Posterior vena cava (tissue), 2 donors: Measurements from ENCODE around the gene TMEM14A. TPM values are rescaled to one million over a fixed set of nuclear protein-coding genes. Genes with fewer than 3 reads are reported as not detected.
A peak's percentile ranks its signal among the peaks of the same experiment; 100 is the strongest.
"Not testable (repeated sequence)": the region's sequence is repeated elsewhere in the genome, so short reads cannot be mapped to it uniquely, and the experiment has no call there.

Experiments used
- DNase-seq: peaks from one replicate; pipeline ENCODE4 v3.0.0-alpha.2; 2020; ENCODE audit warnings: low spot score
- intact Hi-C, 2 donors: fragments of 100-400 bp; cut with DNase I; formaldehyde crosslinking; loops; one replicate each; pipeline versions ENCODE4 v1.14.1 to v1.14.2; 2022 to 2023
- total RNA-seq, 2 donors: library from RNA; stranded (reverse); fragmentation: NEBNext Ultra II Directional; extraction: Animal tissue kit (Norgen Biotek cat#: 25700); gene quantifications; one replicate each; pipeline ENCODE4 v1.2.1, GENCODE V29; 2021
- donor health status: DM: yes; HTN: yes; CAD: no.
- donor health status: DM: yes; HTN: yes; CAD: no.

The TMEM14A gene
- total RNA-seq, 2 donors from 2014 or later: 17.9 to 25.2 TPM

- no peak for DNase-seq
- intact Hi-C loops: no loop called here
Observed at GRCh38 chr6:52681416-52681815, 10.5 kb downstream of the TMEM14A start.

DNA sequence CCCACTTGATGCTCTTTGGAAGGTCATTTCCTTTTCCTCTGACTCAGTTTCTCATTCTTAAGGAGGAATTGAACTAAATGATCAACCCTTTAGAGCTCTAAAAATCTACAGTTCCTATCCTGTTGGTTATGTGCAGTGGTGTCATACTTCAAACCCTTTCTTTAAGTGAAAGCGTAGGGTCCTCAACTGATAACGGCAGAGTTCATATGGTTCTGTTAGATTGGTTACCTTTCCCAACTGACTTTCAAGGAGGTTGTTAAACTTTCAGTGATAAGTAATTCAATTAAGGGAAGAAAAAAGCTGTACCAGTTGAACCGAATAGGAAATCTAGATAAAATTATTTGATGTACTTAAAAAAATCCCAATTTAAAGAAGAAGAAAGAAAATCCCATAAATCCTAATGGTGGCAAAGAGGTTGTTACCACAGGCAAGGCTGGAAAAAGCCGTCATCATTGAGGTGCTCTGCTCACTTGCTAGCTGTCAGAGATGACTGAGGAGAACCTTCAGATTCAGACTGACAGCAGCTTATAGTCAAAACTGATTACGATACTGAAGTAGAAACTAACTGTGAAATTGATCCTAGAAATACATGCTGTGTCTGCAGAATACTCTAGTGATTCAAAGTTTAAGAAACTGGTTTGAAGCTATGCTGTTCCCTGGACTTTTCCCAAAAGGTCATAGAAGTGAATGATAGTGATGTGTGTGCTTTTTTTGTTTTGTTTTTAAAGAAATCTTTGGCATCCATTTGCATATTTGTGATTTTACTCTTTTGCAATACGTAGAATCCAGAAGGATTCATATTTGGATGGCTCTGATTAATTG is 16.2 kb downstream of the TMEM14A start:
- intact Hi-C loops: no loop called here
- no peak for DNase-seq

- DNase-seq: no peak
- intact Hi-C loops: no loop called here
Observed at GRCh38 chr6:52689857-52690256, 18.9 kb downstream of the TMEM14A start.

- intact Hi-C loops: no loop called here
Observed at GRCh38 chr6:52691718-52692117, 20.8 kb downstream of the TMEM14A start.

GRCh38 chr6:52693773-52694172 is 22.9 kb downstream of the TMEM14A start:
- DNase-seq: no peak
- intact Hi-C loops: no loop called here

More at GRCh38 chr6:52691718-52692117, 20.8 kb downstream of the TMEM14A start:
- no peak for DNase-seq

GRCh38 chr6:52694404-52694803 is 23.5 kb downstream of the TMEM14A start:
- intact Hi-C loops: no loop called here

DNA sequence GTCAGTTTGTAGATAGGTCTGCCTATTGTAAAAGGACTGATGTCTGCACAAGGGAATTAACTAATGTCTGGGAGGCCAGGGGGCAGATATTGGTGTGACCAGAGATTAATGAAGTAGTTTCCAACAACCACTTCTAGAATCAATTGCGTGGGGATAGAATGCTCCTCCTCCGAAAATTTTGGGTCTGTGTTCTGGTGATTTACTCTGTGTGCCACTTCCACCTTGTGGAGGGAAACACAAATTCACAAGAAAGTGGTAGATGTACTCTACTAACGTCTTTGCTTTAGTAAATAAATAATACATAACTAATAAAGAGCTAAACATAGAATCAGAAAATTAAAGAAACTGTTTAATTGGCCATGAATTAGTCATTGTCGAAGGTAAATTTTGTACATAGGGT is 25.5 kb downstream of the TMEM14A start:
- DNase-seq: no peak
- intact Hi-C loops: no loop called here

More at GRCh38 chr6:52694404-52694803, 23.5 kb downstream of the TMEM14A start:
- no peak for DNase-seq

- intact Hi-C loops: no loop called here
- DNase-seq: no peak
Observed at GRCh38 chr6:52697903-52698302, 27.0 kb downstream of the TMEM14A start.

- DNase-seq: no peak
- intact Hi-C loops: no loop called here
Observed at GRCh38 chr6:52704060-52704459, 33.1 kb downstream of the TMEM14A start.

DNA sequence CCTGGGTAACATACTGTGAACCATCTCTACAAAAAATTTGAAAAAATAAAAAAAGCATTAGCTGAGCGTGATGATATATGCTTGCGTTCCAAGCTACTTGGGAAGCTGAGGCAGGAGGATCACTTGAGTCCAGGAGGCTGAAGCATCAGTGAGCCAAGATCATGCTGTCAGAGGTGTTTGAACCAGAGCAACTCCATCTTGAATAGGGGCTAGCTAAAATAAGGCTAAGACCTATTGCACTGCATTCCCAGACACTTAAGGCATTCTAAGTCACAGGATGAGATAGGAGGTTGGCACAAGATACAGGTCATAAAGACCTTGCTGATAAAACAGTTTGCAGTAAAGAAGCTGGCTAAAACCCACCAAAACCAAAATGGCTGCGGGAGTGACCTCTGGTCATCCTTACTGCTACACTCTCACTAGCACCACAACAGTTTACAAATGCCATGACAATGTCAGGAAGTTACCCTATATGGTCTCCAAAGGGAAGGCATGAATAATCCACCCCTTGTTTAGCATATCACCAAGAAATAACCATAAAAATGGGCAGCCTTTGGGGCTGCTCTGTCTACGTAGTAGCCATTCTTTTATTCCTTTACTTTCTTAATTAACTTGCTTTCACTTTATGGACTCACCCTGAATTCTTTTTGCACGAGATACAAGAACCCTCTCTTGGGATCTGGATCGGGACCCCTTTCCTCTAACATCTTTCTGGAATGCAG is 34.0 kb downstream of the TMEM14A start:
- DNase-seq, intact Hi-C loops: not testable (repeated sequence)

GRCh38 chr6:52706001-52706400 is 35.1 kb downstream of the TMEM14A start:
- intact Hi-C loops: no loop called here
- DNase-seq: no peak

- no peak for DNase-seq
- intact Hi-C loops: no loop called here
Observed at GRCh38 chr6:52707963-52708680, 37.2 kb downstream of the TMEM14A start.

DNA sequence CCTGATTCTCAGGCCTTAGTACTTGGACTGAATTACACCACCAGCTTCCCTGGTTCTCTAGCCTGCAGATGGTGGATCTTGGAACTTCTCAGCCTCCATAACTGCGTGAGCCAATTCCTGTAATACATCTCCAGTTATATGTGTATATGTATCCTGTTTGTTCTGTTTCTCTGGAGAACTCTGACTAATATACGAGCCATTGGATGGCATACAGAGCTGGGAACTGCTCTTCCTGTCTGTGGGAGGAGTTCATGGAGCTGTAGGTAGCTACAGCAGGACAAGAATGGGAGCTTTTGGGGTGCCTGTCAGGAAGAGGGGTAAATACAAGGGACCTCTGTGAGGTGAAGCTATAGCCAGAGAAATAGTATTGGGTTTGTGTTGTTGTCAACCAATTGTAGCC is 41.2 kb downstream of the TMEM14A start:
- DNase-seq: no peak
- intact Hi-C loops: no loop called here

DNA sequence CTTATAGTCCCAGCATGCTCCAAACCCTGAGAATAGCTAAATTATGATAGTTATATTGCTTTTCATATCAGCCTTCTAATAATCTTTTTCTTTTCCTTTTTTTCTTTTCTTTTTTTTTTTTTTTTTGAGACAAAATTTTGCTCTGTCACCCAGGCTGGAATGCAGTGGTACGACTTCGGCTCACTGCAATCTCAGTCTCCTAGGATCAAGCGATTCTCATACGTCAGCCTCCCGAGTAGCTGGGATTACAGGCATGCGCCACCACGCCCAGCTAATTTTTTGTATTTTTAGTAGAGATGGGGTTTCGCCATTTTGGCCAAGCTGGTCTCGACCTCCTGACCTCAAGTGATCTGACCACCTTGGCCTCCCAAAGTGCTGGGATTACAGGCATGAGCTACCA is 43.8 kb downstream of the TMEM14A start:
- DNase-seq, intact Hi-C loops: not testable (repeated sequence)

GRCh38 chr6:52718550-52718949 is 47.6 kb downstream of the TMEM14A start:
- DNase-seq: no peak
- intact Hi-C loops: no loop called here

DNA sequence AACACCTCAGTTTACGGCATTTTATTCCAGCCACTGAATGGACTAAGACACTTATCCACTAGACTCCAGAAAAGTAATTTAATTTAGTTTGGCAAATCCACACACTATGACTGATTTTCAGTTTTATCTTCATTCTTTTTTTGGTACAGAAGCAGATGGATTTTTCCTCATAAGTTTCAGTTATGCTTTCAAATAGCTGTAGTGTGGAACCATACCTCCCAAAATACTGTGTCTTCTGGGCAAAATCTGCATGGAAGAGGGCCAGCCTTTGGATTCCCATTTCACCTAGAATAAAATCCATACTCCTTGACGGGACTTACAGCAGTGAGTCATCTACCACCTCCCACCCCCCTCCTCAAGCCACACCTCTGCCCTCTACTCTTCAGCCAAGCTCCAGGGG is 49.4 kb downstream of the TMEM14A start:
- intact Hi-C loops: no loop called here
- DNase-seq: no peak

- no peak for DNase-seq
- intact Hi-C loops: no loop called here
Observed at GRCh38 chr6:52724042-52724405, 53.1 kb downstream of the TMEM14A start.

DNA sequence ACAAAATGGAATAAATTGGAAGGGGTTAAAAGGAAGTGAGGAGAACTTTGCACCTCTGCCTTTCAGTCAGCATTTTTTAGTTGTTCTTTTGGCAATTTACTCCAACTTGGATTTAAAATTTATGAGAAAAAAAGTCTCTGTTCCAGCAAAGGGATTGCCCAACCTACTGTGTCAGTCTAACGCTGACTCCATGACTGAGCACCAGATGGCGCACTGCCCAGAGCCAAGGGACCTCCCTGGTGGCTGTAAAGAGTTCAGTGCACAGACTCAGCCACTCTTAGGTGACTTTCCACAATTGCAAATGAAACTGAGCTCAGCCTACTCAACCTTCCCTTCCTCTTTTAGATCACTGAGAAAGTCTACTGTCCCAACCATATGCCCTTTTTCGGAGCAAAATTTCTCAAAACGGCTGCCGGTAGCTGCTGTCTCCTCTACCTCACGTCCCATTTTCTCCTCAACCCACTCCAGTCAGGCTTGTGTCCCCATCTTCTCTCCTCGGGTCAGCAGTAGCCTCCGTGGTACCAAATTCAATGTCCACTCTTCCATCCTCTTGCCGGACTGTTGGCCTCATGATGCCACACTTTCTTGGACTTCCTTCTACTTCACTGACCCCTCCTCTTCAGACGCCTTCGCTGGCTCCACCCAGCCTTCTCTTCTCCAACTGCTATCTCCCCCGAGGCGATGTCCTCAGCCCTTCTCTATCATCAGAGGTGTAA is 53.7 kb downstream of the TMEM14A start:
- peak; percentile 96 for DNase-seq
- intact Hi-C loops: no loop called here

DNA sequence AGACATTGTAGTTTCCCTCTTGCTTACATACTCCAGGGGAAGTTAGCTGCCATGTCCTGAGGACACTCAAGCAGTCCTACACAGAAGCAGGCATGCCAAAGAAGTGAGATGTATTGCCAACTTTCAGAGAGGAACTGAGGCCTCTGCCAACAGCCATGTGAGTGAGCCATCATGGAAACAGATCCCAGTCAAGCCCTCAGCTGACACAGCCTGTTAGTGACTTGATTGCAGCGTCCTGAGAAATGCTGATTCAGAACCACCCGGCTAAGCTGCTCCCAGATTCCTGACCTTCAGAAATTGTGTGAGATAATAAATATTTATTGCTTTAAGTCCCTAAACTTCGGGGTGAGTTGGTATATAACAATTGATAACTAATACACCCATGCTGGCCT is 54.2 kb downstream of the TMEM14A start:
- no peak for DNase-seq
- intact Hi-C loops: no loop called here
